ENCODE data around the gene GABRB1.
A peak's percentile ranks its signal among the peaks of the same experiment; 100 is the strongest.

Gene GABRB1

GRCh38 chr4:47031011-47031678, at the start of gene GABRB1:
GABRB1 (plus strand) TSS chr4:47031567.
- DNase-seq: no peak

- no peak for DNase-seq
Observed at GRCh38 chr4:46984781-46985180, 46.6 kb upstream of the GABRB1 start.

GRCh38 chr4:46986922-46987638, 44.3 kb upstream of the GABRB1 start:
- DNase-seq: no peak

GRCh38 chr4:46992338-46992737, 39.0 kb upstream of the GABRB1 start:
- no peak for DNase-seq

GRCh38 chr4:46993075-46994006, 38.0 kb upstream of the GABRB1 start, which contains the start of gene GABRA4:
GABRA4 (minus strand) TSS chr4:46993581; CDS start chr4:46993424, 157 bp downstream.
- DNase-seq: no peak

GRCh38 chr4:46994007-46994405, 37.4 kb upstream of the GABRB1 start:
- DNase-seq: no peak

GRCh38 chr4:46999566-46999965, 31.8 kb upstream of the GABRB1 start:
- no peak for DNase-seq

- DNase-seq: no peak
Observed at GRCh38 chr4:47000406-47000805, 31.0 kb upstream of the GABRB1 start.

GRCh38 chr4:47002580-47002979, 28.8 kb upstream of the GABRB1 start:
- no peak for DNase-seq

- no peak for DNase-seq
Observed at GRCh38 chr4:47010347-47010911, 20.9 kb upstream of the GABRB1 start.

- no peak for DNase-seq
Observed at GRCh38 chr4:47010912-47011446, 20.4 kb upstream of the GABRB1 start.

GRCh38 chr4:47012676-47013075, 18.7 kb upstream of the GABRB1 start:
- DNase-seq: no peak

- DNase-seq: no peak
Observed at GRCh38 chr4:47013373-47013772, 18.0 kb upstream of the GABRB1 start.

- DNase-seq: no peak
Observed at GRCh38 chr4:47017081-47017480, 14.3 kb upstream of the GABRB1 start.

GRCh38 chr4:47017494-47017893, 13.9 kb upstream of the GABRB1 start:
- no peak for DNase-seq

GRCh38 chr4:47031751-47032404, 511 bp downstream of the GABRB1 start:
- DNase-seq: no peak

- DNase-seq: peak; percentile 44
Observed at GRCh38 chr4:47032405-47033106, 1.2 kb downstream of the GABRB1 start.

GRCh38 chr4:47038263-47038662, 6.9 kb downstream of the GABRB1 start:
- no peak for DNase-seq

GRCh38 chr4:47040828-47041227, 9.5 kb downstream of the GABRB1 start:
- DNase-seq: no peak

- DNase-seq: no peak
Observed at GRCh38 chr4:47043821-47044220, 12.5 kb downstream of the GABRB1 start.

- no peak for DNase-seq
Observed at GRCh38 chr4:47045261-47045660, 13.9 kb downstream of the GABRB1 start.

- no peak for DNase-seq
Observed at GRCh38 chr4:47049347-47049746, 18.0 kb downstream of the GABRB1 start.
